ENCODE results near the gene H6PD.
A peak's percentile ranks its signal among the peaks of the same experiment; 100 is the strongest.

The H6PD gene, protein sequence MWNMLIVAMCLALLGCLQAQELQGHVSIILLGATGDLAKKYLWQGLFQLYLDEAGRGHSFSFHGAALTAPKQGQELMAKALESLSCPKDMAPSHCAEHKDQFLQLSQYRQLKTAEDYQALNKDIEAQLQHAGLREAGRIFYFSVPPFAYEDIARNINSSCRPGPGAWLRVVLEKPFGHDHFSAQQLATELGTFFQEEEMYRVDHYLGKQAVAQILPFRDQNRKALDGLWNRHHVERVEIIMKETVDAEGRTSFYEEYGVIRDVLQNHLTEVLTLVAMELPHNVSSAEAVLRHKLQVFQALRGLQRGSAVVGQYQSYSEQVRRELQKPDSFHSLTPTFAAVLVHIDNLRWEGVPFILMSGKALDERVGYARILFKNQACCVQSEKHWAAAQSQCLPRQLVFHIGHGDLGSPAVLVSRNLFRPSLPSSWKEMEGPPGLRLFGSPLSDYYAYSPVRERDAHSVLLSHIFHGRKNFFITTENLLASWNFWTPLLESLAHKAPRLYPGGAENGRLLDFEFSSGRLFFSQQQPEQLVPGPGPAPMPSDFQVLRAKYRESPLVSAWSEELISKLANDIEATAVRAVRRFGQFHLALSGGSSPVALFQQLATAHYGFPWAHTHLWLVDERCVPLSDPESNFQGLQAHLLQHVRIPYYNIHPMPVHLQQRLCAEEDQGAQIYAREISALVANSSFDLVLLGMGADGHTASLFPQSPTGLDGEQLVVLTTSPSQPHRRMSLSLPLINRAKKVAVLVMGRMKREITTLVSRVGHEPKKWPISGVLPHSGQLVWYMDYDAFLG

DNA sequence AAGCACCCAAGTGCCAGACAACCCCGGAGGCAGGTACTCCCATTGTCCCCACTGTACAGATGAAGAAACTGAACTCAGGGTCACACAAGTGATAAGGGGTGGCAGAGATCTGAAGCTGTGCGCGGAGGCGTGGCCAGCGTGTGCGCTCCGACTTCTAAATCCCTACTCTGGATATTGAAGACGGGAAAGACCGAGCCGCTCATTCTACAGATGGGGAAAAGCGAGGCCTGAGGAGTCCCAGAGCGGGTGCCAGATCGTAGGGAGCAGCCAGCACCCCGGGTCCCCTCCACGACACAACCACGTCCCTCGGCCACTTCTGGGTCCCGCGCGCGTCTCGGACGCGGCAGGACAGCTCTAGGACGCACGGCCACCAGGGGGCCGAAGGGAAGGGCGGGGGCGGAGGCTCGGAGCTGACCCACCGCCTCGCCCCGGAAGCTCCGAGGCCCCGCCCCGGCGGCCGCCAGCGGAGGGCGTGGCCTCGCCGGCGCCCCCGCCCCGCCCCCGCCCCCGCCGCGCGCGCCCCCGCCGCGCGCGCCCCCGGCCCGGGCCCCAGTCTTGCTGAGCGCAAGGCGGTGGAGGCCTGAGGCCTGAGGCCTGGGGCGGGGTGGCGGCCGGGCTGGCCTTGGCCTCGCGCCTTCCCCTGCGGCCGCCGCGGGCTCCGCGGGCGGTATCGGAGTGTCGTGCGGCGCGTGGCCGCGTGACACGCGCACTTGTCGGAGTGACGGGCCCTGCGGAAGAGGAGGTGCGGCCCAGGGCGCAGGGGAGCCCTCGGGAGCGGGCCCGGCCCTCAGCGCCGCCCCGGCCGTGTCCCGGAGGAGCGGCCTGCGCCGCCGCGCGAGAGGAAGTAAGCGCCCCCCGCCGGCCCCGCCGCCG, at the start of gene H6PD:
TSS of gene H6PD (plus strand) at position 552 of the 873 bp plus-strand sequence. CDS start 10,161 bp downstream, outside the sequence.
- peak; percentile 90 for DNase-seq (ENCODE audit: low spot score)

DNA sequence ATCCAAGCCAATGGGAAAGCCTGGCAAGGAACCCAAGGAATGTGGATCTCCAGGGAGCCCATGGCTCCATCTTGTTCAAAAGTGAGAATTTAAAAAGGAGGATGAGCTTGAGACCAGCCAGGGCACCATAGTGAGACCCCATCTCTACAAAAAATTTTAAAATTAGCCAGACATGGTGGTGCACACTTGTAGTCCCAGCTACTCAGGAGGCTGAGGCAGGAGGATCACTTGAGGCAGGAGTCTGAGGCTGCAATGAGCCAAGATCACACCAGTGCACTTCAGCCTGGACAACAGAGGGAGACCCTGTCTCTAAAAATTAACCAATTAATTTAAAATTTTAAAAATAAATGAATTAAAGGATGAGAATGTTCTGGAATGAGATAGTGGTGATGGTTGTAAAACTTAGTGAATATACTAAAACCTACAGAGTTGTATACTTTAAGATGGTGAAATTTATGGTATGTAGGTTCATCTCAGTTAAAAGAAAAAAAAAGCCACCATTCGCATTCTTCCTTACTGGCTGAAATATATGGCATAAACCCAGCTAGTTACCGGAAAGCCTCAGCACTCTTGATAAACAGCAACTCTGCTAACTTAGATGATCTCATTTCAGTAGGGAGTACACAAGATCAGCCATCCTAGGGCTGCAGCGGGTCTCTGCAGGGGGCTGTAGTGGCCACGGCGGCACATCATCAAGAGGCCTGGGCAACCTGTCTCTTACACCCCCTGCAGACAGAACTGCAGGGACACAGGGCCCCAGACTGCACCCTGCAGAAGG, 48.3 kb upstream of the H6PD start:
- DNase-seq (ENCODE audit: low spot score), result no peak

GRCh38 chr1:9187004-9187403, 47.6 kb upstream of the H6PD start:
- DNase-seq (ENCODE audit: low spot score), result no peak

DNA sequence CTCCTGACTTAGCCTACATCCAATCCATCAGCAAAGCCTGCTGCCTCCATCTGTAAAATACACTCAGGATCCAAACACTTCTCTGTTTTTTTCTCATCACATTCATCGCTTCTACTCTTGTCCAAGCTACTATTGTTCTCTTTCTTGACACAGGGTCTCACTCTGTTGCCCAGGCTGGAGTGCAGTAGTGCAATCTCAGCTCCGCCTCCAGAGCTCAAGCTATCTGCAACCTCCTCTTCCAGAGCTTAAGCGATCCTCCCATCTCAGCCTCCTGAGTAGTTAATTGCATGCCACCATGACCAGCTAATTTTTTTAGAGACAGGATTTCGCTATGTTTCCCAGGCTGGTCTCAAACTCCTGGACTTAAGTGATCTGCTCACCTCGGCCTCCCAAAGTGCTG, 44.3 kb upstream of the H6PD start:
- no peak for DNase-seq (ENCODE audit: low spot score)

DNA sequence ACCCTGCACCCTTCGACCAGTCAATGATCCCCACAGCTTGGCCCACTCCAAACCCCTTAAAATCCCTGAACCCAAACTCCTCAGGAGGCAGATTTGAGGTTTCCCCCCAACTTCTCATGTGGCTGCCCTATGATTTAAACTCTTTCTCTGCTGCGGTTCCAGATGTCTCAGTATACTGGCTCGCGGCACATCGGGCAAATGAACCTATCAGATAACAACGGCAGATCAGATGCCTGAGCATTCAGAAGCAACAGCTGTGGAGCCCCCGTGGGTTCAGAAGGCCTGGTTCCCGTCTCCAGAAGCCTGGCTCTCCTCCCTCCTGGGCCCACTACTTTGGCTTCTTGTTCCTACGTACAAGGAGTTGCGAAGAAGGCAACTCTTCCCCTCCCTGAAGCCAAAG, 43.3 kb upstream of the H6PD start:
- no peak for DNase-seq (ENCODE audit: low spot score)

GRCh38 chr1:9192578-9193232, 41.9 kb upstream of the H6PD start:
- no peak for DNase-seq (ENCODE audit: low spot score)

DNA sequence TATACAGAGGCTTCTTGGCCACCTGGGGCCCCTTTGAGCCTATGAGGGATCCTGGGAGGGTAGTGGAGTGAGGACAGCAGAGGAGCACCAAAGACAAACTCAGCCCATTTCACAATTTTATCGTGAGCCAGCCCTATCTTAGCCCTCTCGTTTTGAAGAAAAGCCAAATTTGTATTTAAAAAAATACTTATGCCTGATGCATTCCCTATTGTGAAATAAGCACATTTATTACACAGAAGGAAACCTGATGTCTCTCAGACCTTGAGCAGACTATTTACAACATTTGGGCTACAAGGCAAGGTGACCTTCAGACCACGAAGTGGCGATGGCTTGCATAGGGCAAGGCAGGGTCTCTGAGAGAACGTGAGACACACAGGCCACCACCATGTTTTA, 41.3 kb upstream of the H6PD start:
- DNase-seq (ENCODE audit: low spot score), result no peak

DNA sequence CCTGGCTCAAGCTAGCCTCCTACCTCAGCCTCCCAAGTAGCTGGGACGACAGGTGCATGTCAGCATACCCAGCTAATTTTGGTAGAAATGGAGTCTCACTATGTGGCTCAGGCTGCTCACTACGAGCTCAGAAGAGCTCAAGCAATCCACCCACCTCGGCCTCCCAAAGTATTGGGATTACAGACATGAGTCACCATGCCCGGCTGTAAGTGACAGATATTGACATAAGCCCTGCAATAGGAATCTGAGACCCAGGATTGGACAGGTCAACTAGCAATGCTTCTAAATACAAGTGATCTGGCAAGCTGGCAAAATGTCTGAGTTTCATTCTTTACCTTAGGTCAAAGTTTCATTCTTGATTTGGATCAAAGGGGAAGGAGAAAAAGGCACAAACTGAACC, 40.5 kb upstream of the H6PD start:
- peak; percentile 61 for DNase-seq (ENCODE audit: low spot score)

DNA sequence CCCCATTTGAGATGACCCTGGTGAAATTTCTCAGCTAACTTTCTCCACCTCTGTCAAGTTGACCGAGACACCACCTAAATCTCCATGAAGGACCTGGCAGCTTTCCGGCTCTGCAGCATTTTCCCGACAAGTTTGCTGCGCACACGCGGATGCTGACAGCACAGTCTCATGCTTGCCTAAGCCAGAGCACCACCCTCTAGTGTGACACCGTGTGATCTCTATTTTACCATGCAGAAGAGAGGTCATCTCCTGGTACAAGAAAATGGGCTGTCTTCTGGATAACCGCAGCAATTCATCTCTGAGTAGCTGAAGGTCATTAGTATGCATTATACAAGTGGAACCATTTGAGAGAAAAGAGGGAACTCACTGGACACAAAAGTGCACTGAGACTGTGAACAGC, 38.9 kb upstream of the H6PD start:
- DNase-seq (ENCODE audit: low spot score), result no peak

DNA sequence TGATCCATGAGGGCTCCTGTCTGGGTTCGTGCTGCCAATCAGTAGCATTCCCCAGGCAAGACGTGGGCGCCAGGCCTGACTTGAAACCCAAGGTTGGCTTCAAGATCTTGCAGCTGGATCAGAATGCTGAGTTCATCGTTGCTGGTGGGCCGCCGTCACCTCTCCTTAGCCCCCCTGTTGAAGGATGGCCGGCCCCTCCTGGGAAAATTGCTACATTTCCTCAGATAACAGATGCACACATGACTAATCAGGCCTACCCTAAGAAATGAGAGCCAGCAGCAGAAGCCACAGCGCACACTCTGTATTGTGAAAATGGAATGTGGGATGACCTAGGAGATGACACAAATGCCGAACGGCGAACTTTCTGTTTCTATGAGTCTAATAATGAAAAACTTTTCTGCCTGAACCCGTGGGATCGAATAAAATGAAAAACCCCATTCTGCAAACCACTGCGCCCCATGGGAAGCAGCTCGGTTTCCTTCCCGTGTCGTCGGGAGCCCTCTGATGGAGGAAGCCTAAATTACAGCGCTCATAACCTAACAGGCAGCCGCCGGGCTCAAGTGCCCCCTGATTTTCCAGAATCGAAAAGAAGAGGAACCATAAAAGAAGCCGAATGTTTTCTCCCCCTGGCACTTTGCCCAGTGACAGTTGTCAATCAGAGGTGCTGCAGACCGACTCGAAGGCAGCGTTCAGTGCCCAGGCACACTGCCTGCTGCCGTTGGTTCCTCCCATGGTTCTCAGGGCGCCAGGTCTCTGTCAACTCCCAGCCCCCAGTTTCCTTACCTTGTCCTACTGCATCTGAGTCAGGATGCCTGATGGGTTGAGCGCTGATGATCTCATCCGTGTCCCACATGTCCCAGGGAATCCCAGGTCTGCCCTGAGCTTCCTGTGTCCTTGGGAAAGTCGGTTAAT, 38.2 kb upstream of the H6PD start:
- peak; percentile 59 for DNase-seq (ENCODE audit: low spot score)

- no peak for DNase-seq (ENCODE audit: low spot score)
Observed at GRCh38 chr1:9197186-9198099, 37.1 kb upstream of the H6PD start.

DNA sequence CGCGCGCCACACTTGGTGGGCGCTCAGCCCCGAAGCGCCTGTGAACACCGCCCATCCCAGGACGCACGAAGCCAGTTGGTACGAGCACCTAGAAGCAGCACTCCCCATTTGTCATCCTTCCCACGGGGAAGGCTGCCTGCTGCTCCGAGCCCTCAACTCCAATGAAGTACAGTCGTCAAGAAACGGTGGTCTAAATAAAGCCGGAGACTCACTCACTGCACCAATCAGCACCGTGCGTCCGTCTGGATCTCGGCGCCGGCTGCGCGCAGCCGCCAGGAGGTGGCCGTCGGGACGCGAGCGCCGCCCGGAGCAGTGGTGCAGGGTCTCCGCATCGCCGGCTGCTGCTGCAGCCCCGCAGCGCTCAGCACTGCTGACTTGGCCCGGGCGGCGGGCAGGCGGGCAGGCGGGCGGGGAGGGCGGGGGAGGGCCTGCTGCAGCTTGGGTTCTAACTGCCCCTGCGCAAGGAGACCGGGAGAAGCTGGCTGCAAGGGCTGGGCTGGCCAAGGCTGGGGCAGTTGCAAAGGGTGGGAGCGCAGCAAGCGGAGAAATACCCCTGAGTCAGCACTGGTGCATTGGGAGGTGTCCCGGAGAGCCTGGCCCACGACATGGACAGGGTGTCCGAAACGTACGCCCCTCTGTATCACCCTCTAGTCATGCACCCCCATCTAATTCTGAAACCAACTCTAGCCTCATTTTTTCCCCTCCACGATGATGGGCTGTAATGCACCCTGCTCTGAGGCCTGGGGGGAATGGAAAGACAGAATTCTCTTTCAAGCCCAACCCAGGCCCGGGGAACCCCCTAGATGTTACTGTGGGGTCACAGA, 35.8 kb upstream of the H6PD start:
- peak; percentile 59 for DNase-seq (ENCODE audit: low spot score)

- DNase-seq (ENCODE audit: low spot score), result no peak
Observed at GRCh38 chr1:9200441-9200840, 34.1 kb upstream of the H6PD start.

- DNase-seq (ENCODE audit: low spot score), result no peak
Observed at GRCh38 chr1:9201401-9202239, 33.0 kb upstream of the H6PD start.

DNA sequence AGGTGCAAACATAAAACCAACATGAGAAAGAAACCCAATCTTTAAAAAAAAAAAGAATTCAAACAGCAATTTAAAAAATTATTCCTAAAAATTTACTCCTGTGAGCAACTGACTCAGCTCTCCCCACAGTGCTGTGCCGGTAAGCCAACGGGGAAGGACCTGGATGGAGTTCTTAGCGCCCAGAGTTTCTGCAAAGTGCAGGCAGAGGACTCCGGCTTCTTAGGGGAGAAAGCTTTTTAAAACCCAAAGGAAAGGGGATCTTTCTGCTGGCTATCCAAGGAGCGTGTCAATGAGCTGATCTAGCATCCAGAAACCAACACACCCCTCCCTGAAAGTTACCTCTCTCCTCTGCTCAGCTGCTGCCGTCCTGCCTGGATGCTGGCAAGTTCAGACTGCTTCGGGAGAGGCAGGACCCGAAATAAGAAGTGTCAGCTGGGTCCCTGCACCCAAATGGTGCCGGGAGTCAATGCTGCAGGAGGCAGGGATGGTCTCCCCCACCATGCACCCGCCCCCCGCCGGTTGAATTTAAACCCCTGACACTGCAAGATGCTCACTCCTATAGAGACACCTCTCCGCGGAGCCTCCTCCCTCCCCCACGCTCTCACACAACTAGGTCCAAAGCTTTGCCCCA, 32.2 kb upstream of the H6PD start:
- DNase-seq (ENCODE audit: low spot score), result no peak

DNA sequence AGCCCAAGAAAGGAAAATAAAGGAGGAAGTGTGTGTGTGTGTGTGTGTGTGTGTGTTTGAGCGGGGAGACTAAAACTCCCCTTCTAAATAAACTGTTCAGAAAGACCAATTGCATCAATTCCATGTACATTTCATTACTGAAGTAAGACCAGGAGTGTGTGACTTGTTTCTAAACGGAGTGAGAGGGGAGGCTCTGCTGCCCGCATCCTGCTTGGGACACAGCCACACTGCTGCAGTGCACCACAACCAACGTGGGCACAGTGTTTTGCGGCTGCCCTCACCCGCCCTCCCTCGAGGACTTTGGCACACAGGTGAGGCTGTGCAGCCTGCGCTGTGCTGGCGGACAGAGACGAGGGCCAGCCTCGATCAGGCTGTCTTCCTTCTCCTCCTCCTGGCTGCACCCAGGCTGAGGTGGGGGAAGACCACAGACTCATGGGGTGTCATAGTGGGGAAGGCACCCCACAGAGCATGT, 31.0 kb upstream of the H6PD start:
- no peak for DNase-seq (ENCODE audit: low spot score)

All from HuH-7 (cell line).